ENCODE results near the gene FAM83G.

GRCh38 chr17:19005789-19006430 is 1.3 kb upstream of the FAM83G start:
- TF ChIP-seq CTCF (IDR thresholded peaks at IDR 0.05) (no peak), POLR2A (IDR thresholded peaks at IDR 0.05) (no peak)
